TTC549 (cell line): ENCODE measurements around the gene REEP3.
"Not testable (repeated sequence)": the region's sequence is repeated elsewhere in the genome, so short reads cannot be mapped to it uniquely, and the experiment has no call there.

Experiments
- FAIRE-seq: peaks from 2 replicates; lab custom pipeline; 2012; peaks lifted over from hg19 to GRCh38; lab: Jason Lieb, UNC

Gene REEP3

GRCh38 chr10:63630085-63630930 is 109.1 kb downstream of the REEP3 start:
- FAIRE-seq = no peak

GRCh38 chr10:63630931-63631680 is 109.9 kb downstream of the REEP3 start:
- no peak for FAIRE-seq

DNA sequence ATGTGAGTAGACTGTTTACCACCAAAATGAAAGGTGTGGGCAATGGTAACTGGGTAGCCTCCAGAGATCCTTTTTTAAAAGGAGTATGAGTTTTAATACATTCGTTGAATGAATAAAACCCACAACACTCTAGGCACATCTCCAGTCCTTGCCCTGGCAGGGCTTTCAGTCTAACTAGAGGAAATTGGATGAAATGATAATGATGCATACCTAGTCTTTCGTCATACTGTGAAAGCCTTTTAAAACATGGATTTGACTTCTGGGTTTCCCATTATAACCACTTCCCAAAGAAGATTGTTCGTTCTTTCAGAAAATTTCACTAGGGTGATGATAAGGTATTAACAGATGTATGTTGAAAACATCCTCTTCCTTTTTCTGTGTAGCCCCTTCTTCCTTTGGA is 110.8 kb downstream of the REEP3 start:
- FAIRE-seq = no peak

GRCh38 chr10:63633677-63634487 is 112.7 kb downstream of the REEP3 start:
- FAIRE-seq = no peak

- FAIRE-seq = no peak
Observed at GRCh38 chr10:63634488-63635065, 113.4 kb downstream of the REEP3 start.

GRCh38 chr10:63636812-63637211 is 115.6 kb downstream of the REEP3 start:
- FAIRE-seq = no peak

DNA sequence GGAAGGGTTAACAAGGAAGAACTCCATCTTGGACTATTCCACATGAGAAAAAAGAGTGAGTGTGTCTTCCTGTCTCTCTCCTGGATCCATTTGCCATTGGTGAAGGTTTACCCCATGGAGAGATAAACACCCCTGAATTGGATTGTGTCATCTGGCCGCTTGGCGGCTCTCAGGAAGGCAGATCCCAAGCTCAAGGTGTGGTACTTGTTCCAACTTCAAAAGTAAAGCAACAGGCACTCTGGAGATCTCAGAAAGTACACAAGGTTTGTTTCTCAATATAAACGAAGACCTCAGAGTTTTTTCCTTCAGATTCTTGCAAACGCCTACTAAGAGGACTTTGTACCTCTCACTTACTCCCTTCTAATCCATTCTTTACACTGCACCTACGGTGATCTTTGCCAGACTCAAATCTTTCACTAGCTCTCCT is 116.7 kb downstream of the REEP3 start:
- no peak for FAIRE-seq

GRCh38 chr10:63641366-63641765 is 120.2 kb downstream of the REEP3 start:
- no peak for FAIRE-seq

GRCh38 chr10:63641799-63642198 is 120.6 kb downstream of the REEP3 start:
- no peak for FAIRE-seq

GRCh38 chr10:63642808-63643207 is 121.6 kb downstream of the REEP3 start:
- no peak for FAIRE-seq

DNA sequence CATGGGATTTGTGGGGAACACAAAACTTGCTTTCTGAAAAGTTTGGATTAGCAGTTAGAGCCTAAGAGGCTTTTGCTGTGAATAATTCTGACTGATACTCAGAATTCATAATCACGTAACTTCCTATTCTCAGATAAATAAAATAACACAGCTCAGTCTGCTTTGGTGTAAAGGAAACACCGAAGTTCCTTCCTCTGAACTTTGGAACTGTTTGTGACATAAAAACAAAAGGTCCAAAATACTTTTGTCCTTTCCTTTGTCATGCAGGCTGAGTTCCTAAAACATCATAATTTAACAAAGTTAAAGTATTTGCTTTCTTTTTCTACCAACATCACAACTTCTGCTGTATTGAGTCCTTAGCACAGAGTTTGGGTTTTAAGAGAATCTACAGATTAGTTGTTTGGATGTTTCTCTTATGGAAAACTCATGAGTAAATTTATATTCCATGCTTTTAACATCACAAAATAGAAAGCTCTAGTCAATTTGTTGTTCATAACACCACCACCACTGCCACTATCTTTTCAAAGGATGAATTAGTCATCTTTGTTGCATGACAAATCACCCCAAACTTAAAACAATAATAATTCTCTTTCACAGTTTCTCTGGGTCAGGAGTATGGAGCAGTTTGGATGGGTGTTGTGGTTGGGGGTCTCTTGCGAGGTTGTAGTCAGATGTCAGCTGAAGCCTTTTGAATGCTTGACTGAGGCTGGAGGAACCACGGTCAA is 123.4 kb downstream of the REEP3 start:
- FAIRE-seq = no peak

- no peak for FAIRE-seq
Observed at GRCh38 chr10:63645195-63645594, 124.0 kb downstream of the REEP3 start.

DNA sequence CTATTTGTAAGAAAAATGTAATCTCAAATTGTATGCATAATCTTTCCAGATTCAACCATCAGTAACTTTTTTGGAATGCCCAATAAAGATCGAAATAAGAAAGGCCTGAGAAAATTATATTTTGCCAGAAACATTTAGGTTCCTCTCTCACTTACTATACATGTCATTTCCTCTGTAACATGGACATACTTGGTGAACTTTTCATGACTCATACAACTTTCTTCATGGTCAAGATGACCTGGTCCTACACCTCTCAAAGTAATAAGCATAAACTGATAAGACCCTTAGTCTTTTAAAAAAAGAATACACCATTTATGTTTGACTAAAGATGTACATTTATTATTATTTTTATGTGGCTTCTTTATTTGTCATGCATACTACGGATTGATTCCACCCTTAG is 125.3 kb downstream of the REEP3 start:
- FAIRE-seq = no peak

DNA sequence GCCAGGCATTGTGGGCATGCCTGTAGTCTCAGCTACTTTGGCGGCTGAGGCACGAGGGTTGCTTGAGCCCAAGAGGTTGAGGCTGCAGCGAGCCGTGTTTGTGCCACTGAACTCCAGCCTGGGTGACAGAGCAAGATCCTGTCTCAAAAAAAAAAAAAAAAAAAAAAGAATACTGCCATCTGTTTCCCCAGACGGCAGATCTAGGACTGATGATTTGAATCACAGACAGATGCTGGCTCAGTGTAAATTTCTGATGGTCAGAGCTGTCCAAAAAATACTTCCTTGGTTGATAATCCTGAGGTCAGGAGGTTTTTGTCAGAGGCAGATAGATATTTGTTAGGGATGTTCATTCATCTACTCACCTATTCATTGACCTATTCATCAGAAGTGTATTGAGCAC is 130.7 kb downstream of the REEP3 start:
- no peak for FAIRE-seq

DNA sequence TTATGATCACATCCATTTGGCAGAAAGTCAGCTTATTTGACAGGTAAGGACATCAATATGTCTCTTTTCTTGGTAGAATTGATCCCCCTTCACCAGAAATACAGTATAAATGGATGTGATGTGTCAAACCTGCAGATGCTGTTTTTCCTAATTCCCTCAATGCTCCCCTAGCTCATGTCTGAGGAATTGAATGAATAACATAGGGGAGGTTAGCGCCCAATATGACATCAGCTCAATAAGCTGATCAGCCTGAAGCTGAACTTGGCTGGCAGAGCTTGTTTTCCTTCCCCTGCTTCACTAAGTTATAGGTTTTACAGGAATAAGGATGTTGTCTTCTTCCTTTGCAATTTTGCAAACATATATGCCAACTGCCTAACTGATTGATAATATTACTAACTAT is 132.5 kb downstream of the REEP3 start:
- FAIRE-seq = no peak

GRCh38 chr10:63657761-63658160 is 136.6 kb downstream of the REEP3 start:
- no peak for FAIRE-seq

DNA sequence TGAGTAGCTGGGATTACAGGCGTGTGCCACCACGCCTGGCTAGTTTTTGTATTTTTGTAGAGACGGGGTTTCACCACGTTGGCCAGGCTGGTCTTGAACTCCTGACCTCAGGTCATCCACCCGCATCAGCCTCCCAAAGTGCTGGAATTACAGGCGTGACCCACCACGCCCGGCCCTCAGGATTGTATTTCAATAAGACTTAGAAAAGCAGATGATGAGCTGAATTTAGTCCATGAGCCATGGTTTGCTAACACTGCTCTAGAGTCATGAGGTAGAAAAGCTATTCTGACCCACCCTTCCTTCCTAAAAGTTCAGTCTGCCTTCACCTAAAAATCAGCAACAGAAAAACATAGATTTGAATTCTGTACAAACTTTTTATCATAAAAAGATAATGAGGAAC is 139.7 kb downstream of the REEP3 start:
- FAIRE-seq = not testable (repeated sequence)

GRCh38 chr10:63661347-63661746 is 140.1 kb downstream of the REEP3 start:
- FAIRE-seq = no peak

GRCh38 chr10:63664341-63664885 is 143.2 kb downstream of the REEP3 start:
- FAIRE-seq = no peak

- not testable (repeated sequence) for FAIRE-seq
Observed at GRCh38 chr10:63665006-63665580, 143.9 kb downstream of the REEP3 start.

DNA sequence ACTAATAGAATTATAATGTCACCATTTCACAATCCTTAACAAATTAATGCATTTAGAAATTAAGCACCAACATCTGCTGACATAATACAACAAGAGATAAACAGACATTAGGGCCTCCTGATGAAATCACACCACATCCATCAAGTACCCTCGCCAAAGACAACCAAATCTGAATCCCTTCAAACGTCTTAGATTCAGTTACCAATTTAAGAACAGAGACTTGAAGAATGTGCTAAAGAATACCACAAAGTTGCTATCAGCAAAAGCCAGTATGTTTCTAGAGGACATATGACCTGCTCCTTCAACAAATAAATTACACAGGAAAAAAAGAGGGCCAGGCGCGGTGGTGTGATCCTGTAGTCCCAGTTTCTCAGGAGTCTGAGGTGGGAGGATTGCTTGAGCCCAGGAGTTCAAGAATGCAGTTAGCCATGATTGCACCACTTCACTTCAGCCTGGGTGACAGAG is 144.5 kb downstream of the REEP3 start:
- FAIRE-seq = no peak
